T-helper 1 cell treated with Interleukin-12 subunit alpha and Interleukin-12 subunit beta and Interleukin-4 antibody, amounts not matched to agents 30 μg/mL and 1 μg/mL, for 36 hours (primary cell): ENCODE measurements around the gene RBSN.
A peak's percentile ranks its signal among the peaks of the same experiment; 100 is the strongest.

Source experiments
- H3K27ac Mint-ChIP-seq: one replicate; pipeline ENCODE4 v1.8.0; 2021; ENCODE audit warnings: mild to moderate bottlenecking, mixed read lengths
- H3K27me3 Mint-ChIP-seq: one replicate; pipeline ENCODE4 v1.8.0; 2021; ENCODE audit warnings: low read depth, mixed read lengths
- H3K36me3 Mint-ChIP-seq: one replicate; pipeline ENCODE4 v1.8.0; 2021; ENCODE audit warnings: low read depth, mixed read lengths
- H3K4me1 Mint-ChIP-seq: one replicate; pipeline ENCODE4 v1.8.0; 2021; ENCODE audit warnings: low read depth, mixed read lengths
- H3K4me3 Mint-ChIP-seq: one replicate; pipeline ENCODE4 v1.8.0; 2021; ENCODE audit warnings: mild to moderate bottlenecking, moderate library complexity, mixed read lengths
- H3K9me3 Mint-ChIP-seq: one replicate; pipeline ENCODE4 v1.8.0; 2021; ENCODE audit warnings: mixed read lengths

Gene RBSN

DNA sequence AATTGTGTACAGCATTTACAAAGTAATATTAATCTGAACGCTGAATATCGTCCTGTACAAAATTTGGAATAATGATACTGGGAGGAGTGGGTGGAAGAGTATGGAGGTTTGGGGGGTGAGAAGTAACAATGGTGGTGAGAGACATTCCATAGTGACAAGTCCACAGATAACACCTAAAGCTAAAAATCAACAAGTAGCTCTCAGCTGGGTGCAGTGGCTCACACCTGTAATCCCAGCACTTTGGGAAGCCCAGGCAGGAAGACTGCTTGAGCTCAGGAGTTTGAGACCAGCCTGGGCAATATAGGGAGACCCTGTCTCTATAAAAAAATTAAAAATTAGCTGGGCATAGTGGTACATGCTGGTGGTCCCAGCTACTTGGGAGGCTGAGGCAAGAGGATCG, 38.9 kb downstream of the RBSN start:
- H3K36me3 Mint-ChIP-seq, result peaks cover 18% of the 10 kb centered on the region
- peak overlapping the region; percentile 55 for H3K27ac Mint-ChIP-seq
- H3K4me3 Mint-ChIP-seq, result no peak overlapping the region
- peaks cover 26% of the 10 kb centered on the region for H3K4me1 Mint-ChIP-seq
- H3K27me3 Mint-ChIP-seq, result no peaks in the 10 kb centered on the region
- no peaks in the 10 kb centered on the region for H3K9me3 Mint-ChIP-seq

DNA sequence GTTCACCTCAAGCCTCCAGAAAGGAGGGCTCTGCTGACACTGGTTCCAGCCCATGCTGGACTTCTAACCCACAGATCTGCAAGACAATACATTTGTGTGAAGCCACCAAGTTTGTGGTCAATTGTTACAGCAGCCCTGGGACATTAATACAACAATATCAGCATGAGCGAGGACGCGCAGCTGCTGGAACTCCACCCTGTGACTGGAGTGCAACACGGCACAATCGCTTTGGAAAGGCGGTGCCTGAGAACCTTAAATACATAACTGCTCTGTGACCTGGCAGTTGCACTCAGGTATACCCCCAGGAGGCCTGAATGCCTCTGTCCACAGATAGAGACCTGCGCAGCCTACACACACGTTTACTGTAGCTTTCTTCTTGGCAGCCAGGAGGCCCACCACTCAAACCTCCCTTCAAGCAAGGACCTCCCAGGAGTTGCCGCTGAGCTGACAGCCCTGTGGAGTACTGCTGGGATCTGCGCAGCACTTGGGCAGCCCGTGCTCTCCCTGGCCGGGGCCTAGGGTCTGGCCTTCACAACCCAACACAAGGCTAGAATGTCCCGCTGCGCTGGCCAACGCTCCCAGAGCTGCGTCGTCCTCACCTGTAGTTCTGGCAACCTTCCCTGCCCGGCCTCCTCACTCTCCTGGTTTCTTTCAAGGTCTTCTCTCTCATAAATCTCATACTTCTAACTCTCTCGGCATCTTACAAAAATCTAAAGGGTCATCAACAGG, 42.1 kb downstream of the RBSN start:
- Mint-ChIP-seq H3K4me3 (no peak overlapping the region), H3K36me3 (peaks cover 24% of the 10 kb centered on the region), H3K27ac (no peak overlapping the region), H3K4me1 (peaks cover 16% of the 10 kb centered on the region), H3K9me3 (peaks cover 3% of the 10 kb centered on the region), H3K27me3 (no peaks in the 10 kb centered on the region)

DNA sequence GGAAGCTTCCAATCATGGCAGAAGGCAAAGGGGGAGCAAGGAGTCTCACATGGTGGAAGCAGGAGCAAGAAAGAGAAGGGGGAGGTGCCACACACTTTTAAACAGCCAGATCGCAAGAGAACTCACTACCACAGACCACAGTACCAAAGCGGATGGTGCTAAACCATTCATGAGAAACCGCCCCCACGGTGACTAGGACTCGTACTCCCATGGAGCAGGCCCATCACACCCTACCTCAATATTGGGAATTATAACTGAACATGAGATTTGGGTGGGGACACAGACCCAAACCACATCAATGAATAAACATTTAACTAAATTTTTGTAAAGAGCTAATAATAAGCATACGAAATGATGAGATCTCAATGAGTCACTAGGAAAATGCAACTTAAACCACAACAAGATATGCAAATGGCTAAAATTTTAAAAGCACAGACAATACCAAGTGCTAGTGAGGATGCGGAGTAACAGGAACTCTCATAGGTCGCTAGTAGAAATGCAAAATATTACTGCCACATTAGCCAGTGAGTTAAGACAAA, 43.9 kb downstream of the RBSN start:
- Mint-ChIP-seq H3K4me3 (peak overlapping the region; percentile 32), H3K4me1 (peaks cover 16% of the 10 kb centered on the region), H3K27me3 (no peaks in the 10 kb centered on the region), H3K27ac (peak overlapping the region; percentile 84), H3K36me3 (peaks cover 24% of the 10 kb centered on the region), H3K9me3 (peaks cover 3% of the 10 kb centered on the region)

GRCh38 chr3:15053541-15053940, 45.4 kb downstream of the RBSN start:
- Mint-ChIP-seq H3K27ac (no peak overlapping the region), H3K4me3 (no peak overlapping the region), H3K27me3 (no peaks in the 10 kb centered on the region), H3K4me1 (peaks cover 11% of the 10 kb centered on the region), H3K36me3 (peaks cover 26% of the 10 kb centered on the region), H3K9me3 (peaks cover 3% of the 10 kb centered on the region)

GRCh38 chr3:15052335-15053242, 46.4 kb downstream of the RBSN start:
- Mint-ChIP-seq H3K36me3 (peaks cover 26% of the 10 kb centered on the region), H3K4me1 (peaks cover 9% of the 10 kb centered on the region), H3K9me3 (peaks cover 3% of the 10 kb centered on the region), H3K27me3 (no peaks in the 10 kb centered on the region), H3K27ac (no peak overlapping the region), H3K4me3 (no peak overlapping the region)

DNA sequence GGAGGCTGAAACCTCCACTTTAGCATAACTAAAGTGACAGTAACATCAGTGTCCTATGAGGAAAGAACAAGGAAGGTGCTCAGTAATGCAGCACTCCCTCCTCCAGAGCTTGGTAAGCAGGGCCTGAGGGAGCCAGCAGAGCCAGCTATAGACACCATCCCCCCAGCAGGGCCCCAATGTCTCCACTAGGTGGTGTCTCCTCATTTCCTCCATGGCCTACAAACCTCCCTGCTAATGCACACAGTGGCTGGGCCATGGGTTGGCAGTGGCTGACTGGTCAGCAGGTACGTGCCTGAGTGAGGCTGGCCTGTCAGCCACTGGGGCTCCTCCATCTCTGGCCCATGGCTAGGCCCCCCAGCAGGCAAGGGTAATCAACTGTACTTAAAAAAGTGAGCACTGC, 47.4 kb downstream of the RBSN start:
- Mint-ChIP-seq H3K4me3 (no peak overlapping the region), H3K4me1 (peaks cover 9% of the 10 kb centered on the region), H3K36me3 (peaks cover 29% of the 10 kb centered on the region), H3K27me3 (no peaks in the 10 kb centered on the region), H3K27ac (no peak overlapping the region), H3K9me3 (peaks cover 3% of the 10 kb centered on the region)

DNA sequence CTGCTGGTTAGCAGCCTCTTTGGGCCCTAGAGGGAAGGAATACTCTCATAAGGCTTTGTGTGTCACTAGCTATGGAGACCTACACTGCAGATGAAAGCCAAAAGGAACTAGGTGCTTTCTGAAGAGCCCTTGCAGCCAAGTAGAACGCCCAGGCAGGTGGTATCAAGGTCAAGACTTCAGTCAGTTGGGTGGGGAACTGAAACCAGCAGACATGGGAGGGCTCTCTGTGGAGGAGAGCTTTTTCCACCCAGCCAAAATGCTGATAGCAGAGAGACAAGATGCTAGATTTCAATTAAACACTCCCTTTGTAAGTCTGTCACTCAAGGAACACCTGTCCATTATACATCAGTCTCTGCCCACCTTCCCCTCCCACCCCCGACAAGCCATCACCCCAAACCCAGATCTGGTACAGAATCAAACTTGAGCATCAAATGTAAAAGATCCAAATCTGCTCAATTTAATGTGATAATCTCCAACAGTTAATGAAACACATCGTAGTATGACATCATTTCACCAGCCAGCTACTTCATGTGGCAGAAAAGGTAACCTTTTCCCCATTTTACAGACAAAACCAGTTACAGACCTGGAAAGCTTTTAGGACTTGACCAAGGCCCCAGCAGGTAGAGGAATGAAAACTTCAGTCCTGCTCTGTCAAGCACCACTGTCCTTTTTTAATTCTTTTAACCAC, 48.4 kb downstream of the RBSN start:
- Mint-ChIP-seq H3K9me3 (peaks cover 3% of the 10 kb centered on the region), H3K27me3 (no peaks in the 10 kb centered on the region), H3K36me3 (peaks cover 30% of the 10 kb centered on the region), H3K4me1 (peaks cover 10% of the 10 kb centered on the region), H3K4me3 (no peak overlapping the region), H3K27ac (no peak overlapping the region)

DNA sequence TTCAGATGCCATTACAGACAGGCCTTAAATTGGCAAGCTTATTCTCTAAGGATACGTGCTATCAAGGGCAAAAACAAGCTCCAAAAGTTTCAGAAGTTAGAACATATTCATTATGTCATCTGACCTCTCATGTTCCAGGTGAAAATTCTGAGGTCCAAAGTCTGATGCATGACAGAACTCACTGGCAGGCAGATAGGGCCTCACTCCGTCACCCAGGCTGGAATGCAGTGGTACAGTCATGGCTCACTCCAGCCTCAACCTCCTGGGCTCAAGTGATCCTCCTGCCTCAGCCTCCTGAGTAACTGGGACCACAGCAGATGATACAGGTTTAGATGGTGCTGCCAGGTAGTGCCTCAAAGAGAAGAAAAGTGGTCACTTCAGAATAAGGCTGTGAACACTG, 49.4 kb downstream of the RBSN start:
- Mint-ChIP-seq H3K27me3 (no peaks in the 10 kb centered on the region), H3K4me1 (peaks cover 7% of the 10 kb centered on the region), H3K36me3 (peaks cover 24% of the 10 kb centered on the region), H3K27ac (no peak overlapping the region), H3K4me3 (no peak overlapping the region), H3K9me3 (no peaks in the 10 kb centered on the region)

- peak overlapping the region; percentile 10 for H3K27ac Mint-ChIP-seq
- peaks cover 34% of the 10 kb centered on the region for H3K36me3 Mint-ChIP-seq
- no peaks in the 10 kb centered on the region for H3K27me3 Mint-ChIP-seq
- no peaks in the 10 kb centered on the region for H3K9me3 Mint-ChIP-seq
- no peak overlapping the region for H3K4me3 Mint-ChIP-seq
- H3K4me1 Mint-ChIP-seq, result peaks cover 12% of the 10 kb centered on the region
These were observed 53.3 kb downstream of the RBSN start for GRCh38 chr3:15045667-15046066.

DNA sequence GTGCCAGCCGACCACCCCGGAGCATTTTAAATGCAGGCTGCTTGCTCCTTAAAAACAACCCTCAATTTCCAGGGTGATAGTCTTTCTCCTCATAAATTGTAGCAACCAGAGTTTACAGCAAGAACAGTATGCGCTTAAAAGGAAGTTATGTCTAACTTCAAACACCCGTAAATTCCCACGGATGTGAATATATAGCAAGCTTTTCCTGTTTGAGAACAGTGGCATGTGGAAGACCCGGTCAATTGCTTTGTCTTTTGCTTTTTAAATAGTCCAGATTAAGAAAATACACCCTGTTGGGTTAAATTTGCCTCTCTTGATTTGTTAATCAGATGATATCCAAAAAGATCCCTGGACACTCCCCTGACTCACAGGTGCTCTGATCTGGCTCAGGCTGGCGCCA, 54.6 kb downstream of the RBSN start:
- no peaks in the 10 kb centered on the region for H3K27me3 Mint-ChIP-seq
- H3K36me3 Mint-ChIP-seq, result peaks cover 34% of the 10 kb centered on the region
- H3K27ac Mint-ChIP-seq, result peak overlapping the region; percentile 46

GRCh38 chr3:15043408-15044171, 55.4 kb downstream of the RBSN start:
- H3K4me1 Mint-ChIP-seq, result peaks cover 12% of the 10 kb centered on the region
- no peaks in the 10 kb centered on the region for H3K27me3 Mint-ChIP-seq
- peaks cover 34% of the 10 kb centered on the region for H3K36me3 Mint-ChIP-seq
- no peaks in the 10 kb centered on the region for H3K9me3 Mint-ChIP-seq
- H3K27ac Mint-ChIP-seq, result no peak overlapping the region
- H3K4me3 Mint-ChIP-seq, result no peak overlapping the region

More for the DNA sequence above, 54.6 kb downstream of the RBSN start:
- H3K4me1 Mint-ChIP-seq, result peaks cover 12% of the 10 kb centered on the region
- H3K4me3 Mint-ChIP-seq, result no peak overlapping the region
- H3K9me3 Mint-ChIP-seq, result no peaks in the 10 kb centered on the region

DNA sequence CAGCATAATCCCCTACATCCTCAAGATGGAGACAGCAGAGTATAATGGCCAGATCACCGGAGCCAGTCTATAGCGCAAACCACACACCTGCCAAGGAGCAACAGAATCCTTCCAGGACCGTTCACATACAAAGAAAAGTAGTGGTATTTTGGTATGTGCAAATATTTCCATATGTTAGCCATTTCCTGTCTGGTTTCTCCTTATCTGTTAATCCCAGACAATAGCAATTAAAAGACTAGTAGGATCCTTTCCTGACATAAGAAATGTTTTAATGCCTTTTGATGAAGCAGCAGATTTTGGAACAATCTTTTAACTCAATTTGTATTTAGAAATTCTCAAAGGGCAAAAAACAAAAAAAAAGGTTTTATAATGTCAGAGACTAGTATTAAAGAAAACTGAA, 56.0 kb downstream of the RBSN start:
- H3K4me1 Mint-ChIP-seq, result peaks cover 12% of the 10 kb centered on the region

DNA sequence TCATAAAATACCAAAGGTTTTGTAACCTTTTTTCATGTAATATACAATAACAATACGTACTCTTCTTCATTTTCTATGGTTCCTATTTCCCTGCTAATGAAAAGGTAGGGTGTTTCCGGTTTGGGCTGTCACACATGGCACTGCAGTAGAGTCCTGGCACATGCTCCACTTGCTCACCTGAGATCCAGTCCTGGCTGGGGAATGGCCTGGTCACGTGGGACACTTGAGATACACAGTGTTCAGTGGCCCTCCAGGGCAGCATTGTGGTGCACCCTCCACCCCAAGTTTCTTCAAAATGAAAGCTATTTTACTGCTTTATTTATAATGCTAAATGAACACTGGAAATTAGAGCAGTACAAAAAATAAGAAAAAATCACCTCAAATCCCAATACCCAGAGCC, 57.0 kb downstream of the RBSN start:
- no peak overlapping the region for H3K27ac Mint-ChIP-seq
- peaks cover 12% of the 10 kb centered on the region for H3K4me1 Mint-ChIP-seq
- no peak overlapping the region for H3K4me3 Mint-ChIP-seq
- H3K9me3 Mint-ChIP-seq, result no peaks in the 10 kb centered on the region
- peaks cover 34% of the 10 kb centered on the region for H3K36me3 Mint-ChIP-seq
- no peaks in the 10 kb centered on the region for H3K27me3 Mint-ChIP-seq

More for the DNA sequence above, 56.0 kb downstream of the RBSN start:
- H3K27me3 Mint-ChIP-seq, result no peaks in the 10 kb centered on the region
- H3K27ac Mint-ChIP-seq, result no peak overlapping the region
- no peaks in the 10 kb centered on the region for H3K9me3 Mint-ChIP-seq
- H3K36me3 Mint-ChIP-seq, result peaks cover 36% of the 10 kb centered on the region
- no peak overlapping the region for H3K4me3 Mint-ChIP-seq

DNA sequence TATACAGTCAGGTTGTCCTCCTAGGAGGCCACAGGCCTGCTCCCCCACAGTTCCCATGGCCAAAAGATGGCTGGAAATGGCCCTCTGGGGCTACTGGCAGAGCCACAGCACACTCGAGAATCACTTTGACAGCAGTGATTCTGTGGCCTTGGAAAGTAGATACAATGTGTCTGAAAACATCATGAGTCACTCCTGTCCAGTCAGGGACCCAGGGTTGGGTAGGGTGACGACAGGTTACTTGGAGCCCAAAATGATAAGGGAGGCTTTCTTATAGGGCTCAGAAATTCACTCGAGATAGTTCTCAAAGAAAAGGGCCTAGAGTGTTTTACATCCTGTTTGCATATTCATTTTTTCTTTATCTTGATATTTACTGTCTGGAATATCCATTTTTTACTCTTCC, 58.1 kb downstream of the RBSN start:
- Mint-ChIP-seq H3K9me3 (no peaks in the 10 kb centered on the region), H3K27ac (no peak overlapping the region), H3K27me3 (no peaks in the 10 kb centered on the region), H3K4me3 (no peak overlapping the region), H3K36me3 (peaks cover 32% of the 10 kb centered on the region), H3K4me1 (peaks cover 12% of the 10 kb centered on the region)
